ENCODE data around the gene ULK4. TPM values are rescaled to one million over a fixed set of nuclear protein-coding genes. Genes with fewer than 3 reads are reported as not detected.

ULK4 gene
- total RNA-seq, result 14.0 and 16.7 TPM in 2 replicates

DNA sequence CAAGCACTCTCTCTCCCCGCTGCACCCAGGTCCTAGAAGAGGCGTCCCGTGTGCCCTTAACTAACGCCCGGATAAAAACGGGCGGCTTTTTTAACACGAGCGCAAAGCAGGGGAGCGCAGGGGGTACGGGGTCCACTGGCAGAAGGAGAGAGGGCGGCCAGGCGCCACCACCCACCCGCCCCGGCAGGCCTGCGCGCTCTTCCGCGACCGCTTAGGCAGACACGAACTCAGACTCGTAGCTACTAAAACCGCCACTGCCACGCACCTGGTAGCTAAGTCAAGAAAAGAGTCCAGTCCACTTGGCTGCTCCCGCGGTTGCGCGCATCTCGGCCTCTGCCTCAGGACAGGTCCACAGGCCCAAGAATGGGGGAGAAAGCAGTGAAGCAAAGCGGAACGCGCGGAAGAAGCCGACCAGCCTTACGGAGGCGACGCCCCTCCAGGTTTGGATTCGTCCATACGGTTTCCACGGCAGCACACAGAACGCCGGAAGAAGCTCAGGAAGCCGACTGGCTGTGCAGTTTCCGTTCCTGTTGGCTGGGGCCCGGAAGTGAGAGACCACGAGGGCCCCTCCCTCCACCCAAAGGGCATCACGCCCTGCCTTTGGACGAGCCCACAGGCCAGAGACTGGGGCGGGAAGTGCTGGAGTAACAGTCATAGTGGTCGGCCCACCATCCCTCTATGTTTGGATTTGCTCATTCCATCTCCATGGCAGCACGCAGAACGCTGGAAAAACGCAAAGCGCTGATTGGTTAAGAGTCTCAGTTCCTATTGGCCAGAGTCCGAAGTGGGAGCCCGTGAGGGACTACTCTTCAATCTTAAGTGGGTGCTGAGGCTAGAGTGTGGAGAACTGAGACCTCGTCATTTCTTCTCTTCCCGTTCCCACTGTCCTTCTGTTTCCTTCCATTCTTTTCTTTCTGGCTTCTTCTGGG is at the start of gene ULK4:
TSS of gene ULK4 (minus strand) at position 353 of the 929 bp plus-strand sequence. CDS start 7,344 bp downstream, outside the sequence.

DNA sequence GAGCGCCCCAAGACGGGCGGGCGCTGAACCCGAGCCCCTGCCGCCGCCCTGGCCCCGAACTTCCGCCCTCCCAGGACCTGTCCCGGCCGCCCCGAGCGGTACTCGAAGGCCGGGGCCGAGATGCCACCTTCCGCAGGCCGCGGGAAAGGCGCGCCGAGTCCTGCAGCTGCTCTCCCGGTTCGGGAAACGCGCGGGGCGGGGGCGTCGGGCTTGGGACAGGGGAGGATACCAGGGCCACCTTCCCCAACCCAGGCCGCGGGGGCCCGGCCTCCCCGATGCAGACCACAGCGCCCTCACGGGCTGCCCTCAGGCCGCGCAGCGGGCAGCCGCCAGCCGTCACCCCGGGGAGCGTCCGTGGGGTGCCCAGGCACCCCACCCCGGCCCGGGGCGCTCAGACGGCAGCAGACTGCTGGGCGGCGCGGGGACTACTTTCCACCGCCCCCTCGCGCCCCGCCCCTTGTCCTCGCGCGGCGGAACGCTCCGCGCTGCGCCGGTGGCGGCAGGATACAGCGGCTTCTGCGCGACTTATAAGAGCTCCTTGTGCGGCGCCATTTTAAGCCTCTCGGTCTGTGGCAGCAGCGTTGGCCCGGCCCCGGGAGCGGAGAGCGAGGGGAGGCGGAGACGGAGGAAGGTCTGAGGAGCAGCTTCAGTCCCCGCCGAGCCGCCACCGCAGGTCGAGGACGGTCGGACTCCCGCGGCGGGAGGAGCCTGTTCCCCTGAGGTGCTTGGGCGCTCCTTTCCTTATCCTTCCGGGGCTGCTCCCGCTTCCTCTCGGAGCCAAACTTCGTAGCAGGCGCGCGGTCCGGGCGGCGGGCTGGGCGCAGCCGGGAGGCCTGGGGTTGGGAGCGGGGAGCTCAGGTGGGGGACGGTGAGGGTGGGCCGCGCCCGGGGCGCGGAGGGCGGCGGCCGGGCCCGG is 762.7 kb downstream of the ULK4 start, which contains the start of gene CTNNB1:
TSS of gene CTNNB1 (plus strand) at position 556 of the 916 bp plus-strand sequence. CDS start 24,564 bp downstream, outside the sequence.

Other genes starting within 250 kb of the ULK4 start
- gene TRAK1, start 129.3 kb upstream of the ULK4 start, total RNA-seq, result 20.2 and 26.0 TPM in 2 replicates